Measurements from ENCODE around the gene CARS1. TPM values are rescaled to one million over a fixed set of nuclear protein-coding genes. Genes with fewer than 3 reads are reported as not detected.
"Not testable (repeated sequence)": the region's sequence is repeated elsewhere in the genome, so short reads cannot be mapped to it uniquely, and the experiment has no call there.

The CARS1 gene
- total RNA-seq, 4 donors from 2014 or later: 38.1 to 66.5 (median 40.9) TPM

DNA sequence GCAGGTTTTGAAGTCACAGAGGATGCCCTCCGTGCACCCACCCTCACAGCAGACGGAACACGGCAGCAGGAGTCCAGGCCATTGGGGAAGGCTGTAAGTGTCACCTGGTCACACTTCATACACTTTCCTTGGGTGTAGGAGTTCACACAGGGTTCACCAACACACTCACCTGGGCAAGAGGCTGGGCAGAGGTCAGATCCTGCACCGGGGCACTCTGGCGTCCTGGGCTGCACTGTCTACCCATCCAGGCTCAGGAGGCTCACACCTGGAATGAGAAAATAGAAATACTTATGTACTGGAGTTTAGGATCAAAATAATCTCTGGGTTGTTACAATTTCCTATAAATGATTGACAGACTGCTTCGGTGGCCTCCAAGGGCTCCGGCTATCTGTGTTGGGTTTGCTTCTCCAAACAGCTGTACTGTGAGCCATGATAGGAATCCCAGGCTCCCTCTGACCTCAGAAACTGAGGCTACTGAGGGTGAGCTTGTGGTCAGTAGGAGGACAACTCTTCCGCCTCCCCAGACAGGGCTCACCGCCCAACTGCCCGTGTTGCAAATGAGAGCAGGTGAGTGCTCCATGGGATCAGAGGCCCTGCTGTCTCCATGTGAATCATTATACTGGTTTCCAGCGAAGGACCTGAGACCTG lies 20.1 kb upstream of the CARS1 start:
- WGBS: 93% methylated on average over 5 of the region's 11 CpGs
- H3K27me3 ChIP-seq: no peaks in the 10 kb centered on the region
- no peaks in the 10 kb centered on the region for H3K9me3 ChIP-seq
- DNase-seq (ENCODE audit: low spot score in 2 of 2): no peak
- H3K36me3 ChIP-seq: no peaks in the 10 kb centered on the region
- TF ChIP-seq EP300 (IDR thresholded peaks at IDR 0.05): no peak
- no peak for TF ChIP-seq POLR2A (IDR thresholded peaks at IDR 0.05)
- H3K4me3 ChIP-seq: no peak overlapping the region
- no peak overlapping the region for H3K27ac ChIP-seq
- no peaks in the 10 kb centered on the region for H3K4me1 ChIP-seq

GRCh38 chr11:3074912-3075589 lies 17.8 kb upstream of the CARS1 start:
- no peak overlapping the region for H3K27ac ChIP-seq
- H3K9me3 ChIP-seq: no peaks in the 10 kb centered on the region
- no peak for DNase-seq (ENCODE audit: low spot score in 2 of 2)
- 75% methylated on average over 5 of the region's 8 CpGs for WGBS
- H3K27me3 ChIP-seq: no peaks in the 10 kb centered on the region
- H3K4me3 ChIP-seq: no peak overlapping the region
- no peak for TF ChIP-seq POLR2A (IDR thresholded peaks at IDR 0.05)
- TF ChIP-seq EP300 (IDR thresholded peaks at IDR 0.05): no peak
- TF ChIP-seq POLR2AphosphoS5 (IDR thresholded peaks at IDR 0.05): no peak
- no peak for TF ChIP-seq CTCF (IDR thresholded peaks at IDR 0.05)
- no peaks in the 10 kb centered on the region for H3K36me3 ChIP-seq
- H3K4me1 ChIP-seq: no peaks in the 10 kb centered on the region

GRCh38 chr11:3073029-3073435 lies 15.8 kb upstream of the CARS1 start:
- no peak for TF ChIP-seq POLR2A (IDR thresholded peaks at IDR 0.05)
- peak in 1 of 3 donors; percentile 26 for TF ChIP-seq POLR2AphosphoS5 (IDR thresholded peaks at IDR 0.05)
- Histone ChIP-seq H3K4me3 (no peak overlapping the region), H3K27me3 (no peaks in the 10 kb centered on the region), H3K4me1 (no peaks in the 10 kb centered on the region), H3K27ac (no peak overlapping the region), H3K36me3 (no peaks in the 10 kb centered on the region), H3K9me3 (no peaks in the 10 kb centered on the region)
- 71% methylated on average over 3 of the region's 3 CpGs for WGBS
- DNase-seq (ENCODE audit: low spot score in 2 of 2): no peak

GRCh38 chr11:3069425-3069824 lies 12.2 kb upstream of the CARS1 start:
- H3K4me1 ChIP-seq: no peaks in the 10 kb centered on the region
- no peaks in the 10 kb centered on the region for H3K9me3 ChIP-seq
- no peaks in the 10 kb centered on the region for H3K27me3 ChIP-seq
- DNase-seq (ENCODE audit: low spot score in 2 of 2): no peak
- no peak overlapping the region for H3K4me3 ChIP-seq
- H3K36me3 ChIP-seq: no peaks in the 10 kb centered on the region
- no peak overlapping the region for H3K27ac ChIP-seq
- WGBS: 80% methylated on average over 8 of the region's 8 CpGs
- no peak for TF ChIP-seq POLR2AphosphoS5 (IDR thresholded peaks at IDR 0.05)
- TF ChIP-seq EP300 (IDR thresholded peaks at IDR 0.05): no peak
- no peak for TF ChIP-seq CTCF (IDR thresholded peaks at IDR 0.05)
- TF ChIP-seq POLR2A (IDR thresholded peaks at IDR 0.05): no peak

DNA sequence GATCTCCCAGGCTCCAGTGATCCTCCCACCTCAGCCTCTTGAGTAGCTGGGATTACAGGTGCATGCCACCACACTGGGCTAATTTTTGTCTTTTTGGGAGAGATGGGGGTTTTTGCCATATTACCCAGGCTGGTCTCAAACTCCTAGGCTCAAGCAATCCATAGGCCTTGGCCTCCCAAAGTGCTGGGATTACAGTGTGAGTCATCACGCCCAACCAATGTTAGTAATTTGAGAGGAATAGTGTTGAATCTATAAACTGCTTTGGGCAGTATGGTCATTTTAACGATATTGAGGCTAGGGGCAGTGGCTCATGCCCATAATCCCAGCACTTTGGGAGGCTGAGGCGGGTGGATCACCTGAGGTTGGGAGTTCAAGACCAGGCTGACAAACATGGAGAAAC lies 9.1 kb upstream of the CARS1 start:
- not testable (repeated sequence) for H3K4me3 ChIP-seq; H3K27me3 ChIP-seq; H3K4me1 ChIP-seq; H3K9me3 ChIP-seq; H3K36me3 ChIP-seq; H3K27ac ChIP-seq; DNase-seq (ENCODE audit: low spot score in 2 of 2)
- WGBS: 96% methylated on average over 3 of the region's 3 CpGs

DNA sequence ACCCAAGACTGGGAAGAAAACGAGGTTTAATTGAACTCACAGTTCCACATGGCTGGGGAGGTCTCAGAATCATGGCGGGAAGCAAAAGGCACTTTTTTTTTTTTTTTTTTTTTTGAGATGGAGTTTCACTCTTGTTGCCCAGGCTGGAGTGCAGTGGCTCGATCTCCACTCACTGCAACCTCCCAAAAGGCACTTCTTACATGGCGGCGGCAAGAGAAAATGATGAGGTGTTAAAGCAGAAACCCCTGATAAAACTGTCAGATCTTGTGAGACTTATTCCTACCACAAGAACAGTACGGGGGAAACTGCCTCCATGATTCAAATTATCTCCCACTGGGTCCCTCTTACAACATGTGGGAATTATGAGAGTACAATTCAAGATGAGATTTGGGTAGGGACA lies 7.5 kb upstream of the CARS1 start:
- not testable (repeated sequence) for H3K9me3 ChIP-seq; H3K4me3 ChIP-seq; H3K27ac ChIP-seq; DNase-seq (ENCODE audit: low spot score in 2 of 2); H3K27me3 ChIP-seq; H3K4me1 ChIP-seq; H3K36me3 ChIP-seq
- 86% methylated on average over 6 of the region's 6 CpGs for WGBS

DNA sequence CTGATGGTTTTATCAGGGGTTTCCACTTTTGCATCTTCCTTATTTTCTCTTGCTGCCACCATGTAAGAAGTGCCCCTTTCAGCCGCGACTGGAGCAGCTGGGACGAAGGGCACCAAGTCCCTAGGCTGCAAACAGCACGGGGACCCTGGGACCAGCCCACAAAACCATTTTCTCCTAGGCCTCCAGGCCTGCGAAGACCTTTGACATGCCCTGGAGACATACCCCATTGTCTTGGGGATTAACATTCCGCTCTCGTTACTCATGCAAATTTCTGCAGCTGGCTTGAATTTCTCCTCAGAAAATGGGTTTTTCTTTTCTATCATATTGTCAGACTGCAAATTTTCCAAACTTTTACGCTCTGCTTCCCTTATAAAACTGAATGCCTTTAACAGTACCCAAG lies 6.7 kb upstream of the CARS1 start:
- DNase-seq (ENCODE audit: low spot score in 2 of 2); H3K27ac ChIP-seq; H3K9me3 ChIP-seq; H3K4me3 ChIP-seq; H3K27me3 ChIP-seq; H3K4me1 ChIP-seq; H3K36me3 ChIP-seq: not testable (repeated sequence)
- WGBS: 76% methylated on average over 8 of the region's 8 CpGs

DNA sequence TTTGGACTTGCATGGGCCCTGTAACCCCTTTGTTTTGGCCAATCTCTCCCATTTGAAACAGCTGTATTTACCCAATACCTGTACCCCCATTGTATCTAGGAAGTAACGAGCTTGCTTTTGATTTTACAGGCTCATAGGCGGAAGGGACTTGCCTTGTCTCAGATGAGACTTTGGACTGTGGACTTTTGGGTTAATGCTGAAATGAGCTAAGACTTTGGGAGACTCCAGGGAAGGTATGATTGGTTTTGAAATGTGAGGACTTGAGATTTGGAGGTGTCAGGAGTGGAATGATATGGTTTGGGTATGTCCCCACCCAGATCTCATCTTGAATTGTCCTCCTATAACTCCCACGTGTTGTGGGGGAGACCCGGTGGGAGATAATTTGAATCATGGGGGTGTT lies 6.2 kb upstream of the CARS1 start:
- H3K27ac ChIP-seq; H3K4me3 ChIP-seq; H3K27me3 ChIP-seq; H3K36me3 ChIP-seq; H3K4me1 ChIP-seq; H3K9me3 ChIP-seq; DNase-seq (ENCODE audit: low spot score in 2 of 2): not testable (repeated sequence)
- 75% methylated on average over 4 of the region's 4 CpGs for WGBS

Measured in suprapubic skin (tissue), 4 donors.